Panc1 (cell line): ENCODE results near the gene NSMF. TPM values are rescaled to one million over a fixed set of nuclear protein-coding genes. Genes with fewer than 3 reads are reported as not detected.

ENCODE experiments used
- ATAC-seq: fragments of 200-7000 bp; cut with Tn5 transposase; 2 replicates; pipeline ENCODE4 v1.9.1; 2020; ENCODE audit warnings: mild to moderate bottlenecking, moderate library complexity
- Bru-seq: library from RNA; stranded (reverse); fragments of 400-500 nt; gene quantifications from one replicate; lab custom pipeline; 2021; lab: Mats Ljungman, UMichigan
- BruChase-seq, 2 experiments: library from RNA; stranded (reverse); fragments of 400-500 nt; gene quantifications; one replicate each; lab custom pipeline; 2021; lab: Mats Ljungman, UMichigan
- BruUV-seq: library from RNA; stranded (reverse); fragments of 400-500 nt; replicated peaks from 2 replicates; lab custom pipeline; 2021; lab: Mats Ljungman, UMichigan
- CTCF ChIA-PET: fragments of 300-600 bp; sonication (Branson Sonifier 250); formaldehyde crosslinking; loops from one replicate; lab custom pipeline; 2022; ENCODE audit warnings: antibody characterized with exemption; lab: Charles Lee
- POLR2A ChIA-PET: fragments of 300-600 bp; sonication (Branson Sonifier 250); formaldehyde crosslinking; loops from one replicate; lab custom pipeline; 2022; ENCODE audit warnings: antibody characterized with exemption; lab: Charles Lee
- DNase-seq: peaks from one replicate; pipeline ENCODE4 v3.0.0-alpha.2; 2010; ENCODE audit warnings: low read depth, low spot score
- H3K27ac ChIP-seq: 2 replicates; pipeline ENCODE4 v1.5.1; 2011; ENCODE audit warnings: mild to moderate bottlenecking, low read length, inconsistent platforms
- H3K27me3 ChIP-seq: fragments of 200-500 bp; sonication (Bioruptor generic); 2 replicates; pipeline ENCODE4 v1.6.0; 2014; ENCODE audit warnings: low read length, inconsistent platforms; ENCODE audit not compliant: control insufficient read depth, insufficient read depth
- H3K36me3 ChIP-seq: fragments of 200-500 bp; sonication (Bioruptor generic); 2 replicates; pipeline ENCODE4 v1.5.1; 2014; ENCODE audit warnings: inconsistent platforms, mild to moderate bottlenecking, low read length, moderate library complexity; ENCODE audit not compliant: control insufficient read depth, insufficient read depth
- H3K4me1 ChIP-seq: 2 replicates; pipeline ENCODE4 v1.5.1; 2011; ENCODE audit warnings: inconsistent platforms, mild to moderate bottlenecking, low read length, moderate library complexity; ENCODE audit not compliant: control insufficient read depth, insufficient read depth
- H3K4me3 ChIP-seq, 2 experiments: 2 replicates each; pipeline ENCODE4 v1.5.1; 2011 to 2012; ENCODE audit warnings: low read depth in 2 of 2, low read length in 2 of 2, mild to moderate bottlenecking in 2 of 2, inconsistent platforms in 1 of 2, moderate library complexity in 1 of 2
- H3K9me3 ChIP-seq: fragments of 200-500 bp; sonication (Bioruptor generic); 2 replicates; pipeline ENCODE4 v1.5.1; 2014; ENCODE audit warnings: low read depth, mild to moderate bottlenecking, inconsistent platforms, low read length, moderate library complexity; ENCODE audit not compliant: control insufficient read depth, insufficient read depth
- POLR2AphosphoS5 ChIP-seq: IDR thresholded peaks from 2 replicates; pipeline ENCODE4 v1.6.1; 2012; ENCODE audit warnings: mild to moderate bottlenecking, low read depth, low read length, moderate library complexity
- SIN3A ChIP-seq: IDR thresholded peaks from 2 replicates; pipeline ENCODE4 v1.6.1; 2012; ENCODE audit warnings: low read depth, mild to moderate bottlenecking, low read length, moderate library complexity, borderline replicate concordance; ENCODE audit not compliant: insufficient read depth
- TCF7L2 ChIP-seq: IDR thresholded peaks from 2 replicates; pipeline ENCODE4 v1.6.1; 2011; ENCODE audit warnings: mild to moderate bottlenecking, low read depth, low read length, inconsistent platforms
- in situ Hi-C: cut with HindIII; loops from 2 replicates; pipeline ENCODE4 v1.10.0; 2016; ENCODE audit warnings: low sequenced_read_pairs, low pct_unique_long_range_greater_than_20kb
- intact Hi-C: fragments of 100-400 bp; cut with micrococcal nuclease; formaldehyde crosslinking; loops from one replicate; pipeline ENCODE4 v1.10.0; 2022; ENCODE audit not compliant: unreplicated experiment
- long read RNA-seq: library from polyadenylated mRNA; unstranded; transcript quantifications from one replicate; pipeline ENCODE4 v2.0.0, GENCODE V29; 2021; ENCODE audit not compliant: unreplicated experiment
- polyA plus RNA-seq: library from polyadenylated mRNA; unstranded; fragments of >200 nt; gene quantifications from one replicate; pipeline ENCODE4 v1.2.1, GENCODE V29; 2012; ENCODE audit warnings: missing spikeins; ENCODE audit not compliant: insufficient read length
- total RNA-seq: library from RNA; stranded (reverse); gene quantifications from one replicate; pipeline ENCODE4 v1.2.1, GENCODE V29; 2021; ENCODE audit not compliant: unreplicated experiment
- TF ChIP-seq, protein P1 (sequence below), 2 experiments: IDR thresholded peaks; 2 replicates each; pipeline ENCODE4 v1.6.1; 2011 to 2012; ENCODE audit warnings: low read depth in 2 of 2, control low read depth in 1 of 2, low read length in 1 of 2, mild to moderate bottlenecking in 1 of 2, moderate library complexity in 1 of 2; ENCODE audit not compliant: insufficient read depth in 1 of 2
- TF ChIP-seq, protein P2 (sequence below): fragments of 450-650 bp; IDR thresholded peaks from 2 replicates; pipeline ENCODE4 v1.5.1; 2017; ENCODE audit warnings: mild to moderate bottlenecking

The NSMF gene, protein sequence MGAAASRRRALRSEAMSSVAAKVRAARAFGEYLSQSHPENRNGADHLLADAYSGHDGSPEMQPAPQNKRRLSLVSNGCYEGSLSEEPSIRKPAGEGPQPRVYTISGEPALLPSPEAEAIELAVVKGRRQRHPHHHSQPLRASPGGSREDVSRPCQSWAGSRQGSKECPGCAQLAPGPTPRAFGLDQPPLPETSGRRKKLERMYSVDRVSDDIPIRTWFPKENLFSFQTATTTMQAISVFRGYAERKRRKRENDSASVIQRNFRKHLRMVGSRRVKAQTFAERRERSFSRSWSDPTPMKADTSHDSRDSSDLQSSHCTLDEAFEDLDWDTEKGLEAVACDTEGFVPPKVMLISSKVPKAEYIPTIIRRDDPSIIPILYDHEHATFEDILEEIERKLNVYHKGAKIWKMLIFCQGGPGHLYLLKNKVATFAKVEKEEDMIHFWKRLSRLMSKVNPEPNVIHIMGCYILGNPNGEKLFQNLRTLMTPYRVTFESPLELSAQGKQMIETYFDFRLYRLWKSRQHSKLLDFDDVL
- total RNA-seq: 40.0 TPM
- 53.6 TPM for polyA plus RNA-seq
- percentile 46 among the genes with signal in this experiment for Bru-seq, nascent RNA
- BruChase-seq, experiment 1, labeled RNA remaining after a 2-hour chase: percentile 63 among the genes with signal in this experiment
- percentile 67 among the genes with signal in this experiment for BruChase-seq, experiment 2, labeled RNA remaining after a 6-hour chase
- long read RNA-seq, transcript NSMF-205 (14 exons, 3,571 nt): major isoform, 19 of 94 reads
- long read RNA-seq, transcript NSMF-201 (15 exons, 2,981 nt): minor isoform, 18 of 94 reads
- long read RNA-seq, partial matches to known transcripts: 28 of 94 reads
- long read RNA-seq, other reads (novel, unspliced or antisense): 29 of 94 reads

DNA sequence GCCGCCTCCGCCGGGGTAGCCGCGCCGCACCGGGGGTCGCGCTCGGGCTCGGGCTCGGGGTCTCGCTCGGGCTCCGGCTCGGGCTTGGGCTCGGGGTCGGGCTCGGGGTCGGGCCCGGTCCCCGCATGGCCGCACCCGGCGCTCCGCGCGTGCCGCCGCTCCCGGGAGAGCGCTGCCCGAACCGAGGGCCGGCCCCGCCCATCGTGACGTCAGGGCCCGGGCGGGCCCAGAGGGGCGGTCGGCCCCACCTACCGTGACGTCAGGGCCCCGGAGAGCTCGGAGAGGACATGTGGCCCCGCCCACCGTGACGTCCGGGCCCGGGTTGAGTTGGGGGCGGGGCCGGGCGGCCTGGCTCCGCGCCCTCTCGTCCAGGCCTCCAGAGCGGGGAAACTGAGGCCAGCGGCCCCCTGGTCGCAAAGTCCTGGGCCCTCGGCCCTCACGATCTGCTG, at the start of gene NSMF:
TSS of gene NSMF (minus strand) at position 183 of the 449 bp plus-strand sequence. CDS start 232 bp downstream, outside the sequence.
- in situ Hi-C loops: no loop called here

DNA sequence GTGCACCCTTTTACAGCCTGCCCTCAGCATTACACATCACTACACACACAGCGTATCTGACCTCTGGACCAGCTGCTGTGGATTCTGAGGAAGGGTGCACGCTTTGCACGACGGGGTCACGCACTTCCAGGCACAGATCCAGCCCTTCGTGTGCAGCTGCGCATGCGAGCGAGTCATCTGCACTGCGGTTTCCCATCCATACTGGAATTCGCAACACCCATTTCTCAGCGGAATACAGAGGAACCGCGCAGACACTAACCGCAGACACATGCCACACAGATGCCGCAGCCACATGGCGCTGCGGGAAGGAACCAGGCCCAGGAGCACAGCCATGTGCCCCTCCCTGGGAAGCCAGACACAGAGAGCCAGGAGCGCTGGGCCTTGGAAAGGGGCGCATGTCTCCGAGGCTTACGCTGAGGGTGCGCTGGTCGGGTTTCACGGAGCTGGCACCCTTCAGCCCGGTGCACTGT, 47.6 kb upstream of the NSMF start:
- H3K36me3 ChIP-seq: no peaks in the 10 kb centered on the region
- intact Hi-C loops (no loop called here), in situ Hi-C loops (no loop called here)
- no peaks in the 10 kb centered on the region for H3K9me3 ChIP-seq
- no peak for DNase-seq
- ChIA-PET POLR2A (no interaction called here), CTCF (no interaction called here)
- no peak overlapping the region for H3K27ac ChIP-seq
- H3K27me3 ChIP-seq: no peaks in the 10 kb centered on the region
- no peak for ATAC-seq
- TF ChIP-seq SIN3A (no peak), TCF7L2 (no peak), POLR2AphosphoS5 (no peak)
- TF ChIP-seq, protein P1, sequence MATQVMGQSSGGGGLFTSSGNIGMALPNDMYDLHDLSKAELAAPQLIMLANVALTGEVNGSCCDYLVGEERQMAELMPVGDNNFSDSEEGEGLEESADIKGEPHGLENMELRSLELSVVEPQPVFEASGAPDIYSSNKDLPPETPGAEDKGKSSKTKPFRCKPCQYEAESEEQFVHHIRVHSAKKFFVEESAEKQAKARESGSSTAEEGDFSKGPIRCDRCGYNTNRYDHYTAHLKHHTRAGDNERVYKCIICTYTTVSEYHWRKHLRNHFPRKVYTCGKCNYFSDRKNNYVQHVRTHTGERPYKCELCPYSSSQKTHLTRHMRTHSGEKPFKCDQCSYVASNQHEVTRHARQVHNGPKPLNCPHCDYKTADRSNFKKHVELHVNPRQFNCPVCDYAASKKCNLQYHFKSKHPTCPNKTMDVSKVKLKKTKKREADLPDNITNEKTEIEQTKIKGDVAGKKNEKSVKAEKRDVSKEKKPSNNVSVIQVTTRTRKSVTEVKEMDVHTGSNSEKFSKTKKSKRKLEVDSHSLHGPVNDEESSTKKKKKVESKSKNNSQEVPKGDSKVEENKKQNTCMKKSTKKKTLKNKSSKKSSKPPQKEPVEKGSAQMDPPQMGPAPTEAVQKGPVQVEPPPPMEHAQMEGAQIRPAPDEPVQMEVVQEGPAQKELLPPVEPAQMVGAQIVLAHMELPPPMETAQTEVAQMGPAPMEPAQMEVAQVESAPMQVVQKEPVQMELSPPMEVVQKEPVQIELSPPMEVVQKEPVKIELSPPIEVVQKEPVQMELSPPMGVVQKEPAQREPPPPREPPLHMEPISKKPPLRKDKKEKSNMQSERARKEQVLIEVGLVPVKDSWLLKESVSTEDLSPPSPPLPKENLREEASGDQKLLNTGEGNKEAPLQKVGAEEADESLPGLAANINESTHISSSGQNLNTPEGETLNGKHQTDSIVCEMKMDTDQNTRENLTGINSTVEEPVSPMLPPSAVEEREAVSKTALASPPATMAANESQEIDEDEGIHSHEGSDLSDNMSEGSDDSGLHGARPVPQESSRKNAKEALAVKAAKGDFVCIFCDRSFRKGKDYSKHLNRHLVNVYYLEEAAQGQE (IDR thresholded peaks at IDR 0.05; ENCODE audit: insufficient read depth in 1 of 2, low read depth in 2 of 2, low read length in 1 of 2): no peak
- TF ChIP-seq, protein P2, sequence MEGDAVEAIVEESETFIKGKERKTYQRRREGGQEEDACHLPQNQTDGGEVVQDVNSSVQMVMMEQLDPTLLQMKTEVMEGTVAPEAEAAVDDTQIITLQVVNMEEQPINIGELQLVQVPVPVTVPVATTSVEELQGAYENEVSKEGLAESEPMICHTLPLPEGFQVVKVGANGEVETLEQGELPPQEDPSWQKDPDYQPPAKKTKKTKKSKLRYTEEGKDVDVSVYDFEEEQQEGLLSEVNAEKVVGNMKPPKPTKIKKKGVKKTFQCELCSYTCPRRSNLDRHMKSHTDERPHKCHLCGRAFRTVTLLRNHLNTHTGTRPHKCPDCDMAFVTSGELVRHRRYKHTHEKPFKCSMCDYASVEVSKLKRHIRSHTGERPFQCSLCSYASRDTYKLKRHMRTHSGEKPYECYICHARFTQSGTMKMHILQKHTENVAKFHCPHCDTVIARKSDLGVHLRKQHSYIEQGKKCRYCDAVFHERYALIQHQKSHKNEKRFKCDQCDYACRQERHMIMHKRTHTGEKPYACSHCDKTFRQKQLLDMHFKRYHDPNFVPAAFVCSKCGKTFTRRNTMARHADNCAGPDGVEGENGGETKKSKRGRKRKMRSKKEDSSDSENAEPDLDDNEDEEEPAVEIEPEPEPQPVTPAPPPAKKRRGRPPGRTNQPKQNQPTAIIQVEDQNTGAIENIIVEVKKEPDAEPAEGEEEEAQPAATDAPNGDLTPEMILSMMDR: no peak
- H3K4me1 ChIP-seq: no peaks in the 10 kb centered on the region; the same call in 1 of the 2 replicates
- no peak overlapping the region for H3K4me3 ChIP-seq
- no TSS peak for BruUV-seq

More for the DNA sequence above, at the start of gene NSMF:
- Histone ChIP-seq H3K9me3 (no peaks in the 10 kb centered on the region), H3K27me3 (no peaks in the 10 kb centered on the region), H3K36me3 (no peaks in the 10 kb centered on the region; the same call in 1 of the 2 replicates), H3K27ac (peak within 1 kb of the TSS; percentile 81), H3K4me3 (peak within 1 kb of the TSS; percentile 60 to 63), H3K4me1 (peaks cover 30% of the 10 kb centered on the region)
- ChIA-PET CTCF (interaction anchor here (0.6 kb wide), 1 partner anchor 167 kb away, joined by 9 read pairs; no protein-coding TSS in a partner anchor), POLR2A (interaction anchor here (0.6 kb wide), 1 partner anchor 54 kb away, joined by 3 read pairs; no protein-coding TSS in a partner anchor)
- intact Hi-C loops: no loop called here
- peak; percentile 89 for ATAC-seq
- DNase-seq: no peak
- BruUV-seq: no TSS peak
- TF ChIP-seq POLR2AphosphoS5: no peak
- TF ChIP-seq TCF7L2: no peak
- no peak for TF ChIP-seq SIN3A
- TF ChIP-seq, protein P2: no peak
- TF ChIP-seq, protein P1 (IDR thresholded peaks at IDR 0.05; ENCODE audit: insufficient read depth in 1 of 2, low read depth in 2 of 2, low read length in 1 of 2): no peak
